Mucosa of descending colon (tissue), 3 donors: ENCODE measurements around the gene GRAMD1A. TPM values are rescaled to one million over a fixed set of nuclear protein-coding genes. Genes with fewer than 3 reads are reported as not detected.
"Not testable (repeated sequence)": the region's sequence is repeated elsewhere in the genome, so short reads cannot be mapped to it uniquely, and the experiment has no call there.

Source experiments
- ATAC-seq: fragments of 200-7000 bp; cut with Tn5 transposase; one replicate; pipeline ENCODE4 v1.9.1; 2020; ENCODE audit warnings: mild to moderate bottlenecking, moderate library complexity
- DNase-seq, 3 donors: peaks; one replicate each; pipeline ENCODE4 v3.0.0-alpha.2; 2020
- H3K36me3 ChIP-seq: fragments of 200-600 bp; one replicate; pipeline ENCODE4 v1.8.0; 2021; ENCODE audit warnings: low read depth, mild to moderate bottlenecking
- H3K4me1 ChIP-seq: fragments of 200-600 bp; one replicate; pipeline ENCODE4 v1.8.0; 2021; ENCODE audit warnings: low read depth, mild to moderate bottlenecking
- H3K4me3 ChIP-seq: fragments of 200-600 bp; one replicate; pipeline ENCODE4 v1.8.0; 2021; ENCODE audit warnings: mild to moderate bottlenecking
- H3K9me3 ChIP-seq: fragments of 200-600 bp; one replicate; pipeline ENCODE4 v1.8.0; 2021; ENCODE audit warnings: mild to moderate bottlenecking
- CTCF ChIP-seq: fragments of 200-600 bp; IDR thresholded peaks from one replicate; pipeline ENCODE4 v1.8.0; 2022; ENCODE audit warnings: antibody characterized with exemption, mild to moderate bottlenecking
- intact Hi-C, 2 donors: fragments of 100-400 bp; cut with DNase I in 1 of 2; cut with micrococcal nuclease in 1 of 2; formaldehyde crosslinking; loops; one replicate each; pipeline versions ENCODE4 v1.11.0 to v1.11.1; 2022; cut with DNase I, micrococcal nuclease
- total RNA-seq, 3 donors: library from RNA; stranded (reverse); fragmentation: NEBNext Ultra II Directional in 2 of 3; extraction: Animal tissue kit (Norgen Biotek cat#: 25700) in 2 of 3; gene quantifications; one replicate each; pipeline versions ENCODE4 v1.2.1 to v1.2.4, GENCODE V29; 2021 to 2023
- donor health status: DM: no; HTN: no; CAD: no; lungs with moderate emphysema.
- donor health status: DM: no; HTN: no; CAD: no.
- donor health status: DM: no; HTN: yes; CAD: no.

GRAMD1A gene
- total RNA-seq, 3 donors from 2014 or later, result 32.5 to 53.1 (median 33.8) TPM

- no peak for TF ChIP-seq CTCF
- no peak for ATAC-seq
- DNase-seq, result peak in 1 of 3 donors; percentile 32
- H3K4me3 ChIP-seq, result no peak overlapping the region
- no peaks in the 10 kb centered on the region for H3K9me3 ChIP-seq
- H3K36me3 ChIP-seq, result no peaks in the 10 kb centered on the region
- peaks cover 67% of the 10 kb centered on the region for H3K4me1 ChIP-seq
- intact Hi-C loops, result no loop called here
Observed at GRCh38 chr19:35002037-35002535, 2.0 kb downstream of the GRAMD1A start.

GRCh38 chr19:35004517-35005255, 4.6 kb downstream of the GRAMD1A start:
- DNase-seq (peak in 1 of 3 donors; percentile 39), ATAC-seq (no peak)
- intact Hi-C loops, result no loop called here
- no peaks in the 10 kb centered on the region for H3K36me3 ChIP-seq
- H3K4me3 ChIP-seq, result no peak overlapping the region
- H3K4me1 ChIP-seq, result peaks cover 66% of the 10 kb centered on the region
- TF ChIP-seq CTCF, result no peak
- no peaks in the 10 kb centered on the region for H3K9me3 ChIP-seq

- H3K36me3 ChIP-seq, result no peaks in the 10 kb centered on the region
- no peaks in the 10 kb centered on the region for H3K9me3 ChIP-seq
- DNase-seq (peak in 1 of 3 donors; percentile 30), ATAC-seq (no peak)
- peaks cover 63% of the 10 kb centered on the region for H3K4me1 ChIP-seq
- no peak for TF ChIP-seq CTCF
- intact Hi-C loops, result no loop called here
- no peak overlapping the region for H3K4me3 ChIP-seq
Observed at GRCh38 chr19:35005256-35005977, 5.3 kb downstream of the GRAMD1A start.

- H3K4me3 ChIP-seq, ATAC-seq, intact Hi-C loops, H3K9me3 ChIP-seq, H3K36me3 ChIP-seq: not testable (repeated sequence)
- H3K4me1 ChIP-seq, result peaks cover 58% of the 10 kb centered on the region
- peak in 1 of 3 donors; percentile 30 for DNase-seq
Observed at GRCh38 chr19:35006007-35006341, 5.9 kb downstream of the GRAMD1A start.

GRCh38 chr19:35006342-35006998, 6.3 kb downstream of the GRAMD1A start:
- H3K36me3 ChIP-seq, result no peaks in the 10 kb centered on the region
- no peak overlapping the region for H3K4me3 ChIP-seq
- TF ChIP-seq CTCF, result no peak
- ATAC-seq (peak; percentile 88), DNase-seq (peak; percentile 71 to 78 (median 77))
- H3K4me1 ChIP-seq, result peaks cover 53% of the 10 kb centered on the region
- H3K9me3 ChIP-seq, result no peaks in the 10 kb centered on the region
- intact Hi-C loops, result no loop called here

GRCh38 chr19:35006999-35007365, 6.9 kb downstream of the GRAMD1A start:
- intact Hi-C loops, result no loop called here
- DNase-seq, result no peak
- Histone ChIP-seq H3K4me3 (no peak overlapping the region), H3K4me1 (peaks cover 48% of the 10 kb centered on the region), H3K9me3 (no peaks in the 10 kb centered on the region), H3K36me3 (no peaks in the 10 kb centered on the region)
- ATAC-seq, result no peak
- TF ChIP-seq CTCF, result no peak

- ATAC-seq, H3K9me3 ChIP-seq, intact Hi-C loops, H3K4me3 ChIP-seq, H3K36me3 ChIP-seq, DNase-seq: not testable (repeated sequence)
- peaks cover 45% of the 10 kb centered on the region for H3K4me1 ChIP-seq
Observed at GRCh38 chr19:35007427-35007826, 7.3 kb downstream of the GRAMD1A start.
